Glutamatergic neuron (in vitro differentiated cells): ENCODE measurements around the gene HELB. TPM values are rescaled to one million over a fixed set of nuclear protein-coding genes. Genes with fewer than 3 reads are reported as not detected.

Experiments
- DNase-seq: peaks from one replicate; pipeline ENCODE4 v3.0.0; 2022
- H3K27ac Mint-ChIP-seq: one replicate; pipeline ENCODE4 v1.8.0; 2020; ENCODE audit warnings: mild to moderate bottlenecking, mixed read lengths, inconsistent platforms; ENCODE audit not compliant: unreplicated experiment
- H3K27me3 Mint-ChIP-seq: one replicate; pipeline ENCODE4 v1.8.0; 2020; ENCODE audit warnings: mild to moderate bottlenecking, moderate library complexity, mixed read lengths, inconsistent platforms; ENCODE audit not compliant: unreplicated experiment
- H3K36me3 Mint-ChIP-seq: one replicate; pipeline ENCODE4 v1.8.0; 2020; ENCODE audit warnings: mild to moderate bottlenecking, mixed read lengths, inconsistent platforms; ENCODE audit not compliant: unreplicated experiment
- H3K4me1 Mint-ChIP-seq: one replicate; pipeline ENCODE4 v1.8.0; 2020; ENCODE audit warnings: mild to moderate bottlenecking, low read depth, mixed read lengths, inconsistent platforms; ENCODE audit not compliant: unreplicated experiment
- H3K4me3 Mint-ChIP-seq: one replicate; pipeline ENCODE4 v1.8.0; 2020; ENCODE audit warnings: mild to moderate bottlenecking, mixed read lengths, inconsistent platforms; ENCODE audit not compliant: unreplicated experiment
- H3K9me3 Mint-ChIP-seq: one replicate; pipeline ENCODE4 v1.8.0; 2020; ENCODE audit warnings: mild to moderate bottlenecking, moderate library complexity, mixed read lengths, inconsistent platforms; ENCODE audit not compliant: unreplicated experiment
- total RNA-seq: library from RNA; stranded (reverse); fragmentation: NEBNext Ultra II Directional; extraction: Animal tissue kit (Norgen Biotek cat#: 25700); gene quantifications from one replicate; pipeline ENCODE4 v1.2.1, GENCODE V29; 2021; ENCODE audit not compliant: unreplicated experiment
- TF ChIP-seq, protein P1 (sequence below): fragments of 200-600 bp; sonication (generic); IDR thresholded peaks from one replicate; pipeline ENCODE4 v1.5.0; 2021; ENCODE audit not compliant: partially characterized antibody, unreplicated experiment

The HELB gene
- total RNA-seq, 1 donor from 2014 or later: 8.9 TPM

- Mint-ChIP-seq H3K9me3 (no peaks in the 10 kb centered on the region), H3K36me3 (no peaks in the 10 kb centered on the region), H3K27me3 (no peaks in the 10 kb centered on the region), H3K27ac (no peak overlapping the region), H3K4me3 (no peak overlapping the region), H3K4me1 (no peaks in the 10 kb centered on the region)
- no peak for DNase-seq
- TF ChIP-seq, protein P1, sequence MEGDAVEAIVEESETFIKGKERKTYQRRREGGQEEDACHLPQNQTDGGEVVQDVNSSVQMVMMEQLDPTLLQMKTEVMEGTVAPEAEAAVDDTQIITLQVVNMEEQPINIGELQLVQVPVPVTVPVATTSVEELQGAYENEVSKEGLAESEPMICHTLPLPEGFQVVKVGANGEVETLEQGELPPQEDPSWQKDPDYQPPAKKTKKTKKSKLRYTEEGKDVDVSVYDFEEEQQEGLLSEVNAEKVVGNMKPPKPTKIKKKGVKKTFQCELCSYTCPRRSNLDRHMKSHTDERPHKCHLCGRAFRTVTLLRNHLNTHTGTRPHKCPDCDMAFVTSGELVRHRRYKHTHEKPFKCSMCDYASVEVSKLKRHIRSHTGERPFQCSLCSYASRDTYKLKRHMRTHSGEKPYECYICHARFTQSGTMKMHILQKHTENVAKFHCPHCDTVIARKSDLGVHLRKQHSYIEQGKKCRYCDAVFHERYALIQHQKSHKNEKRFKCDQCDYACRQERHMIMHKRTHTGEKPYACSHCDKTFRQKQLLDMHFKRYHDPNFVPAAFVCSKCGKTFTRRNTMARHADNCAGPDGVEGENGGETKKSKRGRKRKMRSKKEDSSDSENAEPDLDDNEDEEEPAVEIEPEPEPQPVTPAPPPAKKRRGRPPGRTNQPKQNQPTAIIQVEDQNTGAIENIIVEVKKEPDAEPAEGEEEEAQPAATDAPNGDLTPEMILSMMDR: no peak
Measured at GRCh38 chr12:66321435-66321834, 19.1 kb downstream of the HELB start.

DNA sequence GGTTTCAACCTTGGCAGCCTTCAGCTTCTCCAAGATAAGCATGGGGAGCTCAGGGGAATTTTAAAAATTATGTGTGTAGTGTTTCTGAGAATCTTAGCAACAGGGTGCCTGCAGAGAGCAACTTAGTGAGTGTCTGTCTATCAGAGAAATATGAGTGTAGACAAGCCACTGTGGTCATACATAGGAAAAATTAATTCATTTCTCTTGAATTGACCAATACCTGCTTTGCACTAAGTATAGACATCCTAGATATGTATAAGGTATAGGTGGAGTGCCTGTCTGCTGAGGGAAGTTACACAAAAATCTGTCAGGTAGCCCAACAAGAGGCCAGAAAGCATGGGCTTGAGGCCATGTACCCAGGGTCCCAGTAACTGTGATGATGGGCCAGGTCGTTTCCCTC, 20.7 kb downstream of the HELB start:
- Mint-ChIP-seq H3K4me1 (no peaks in the 10 kb centered on the region), H3K27me3 (no peaks in the 10 kb centered on the region), H3K36me3 (no peaks in the 10 kb centered on the region), H3K4me3 (no peak overlapping the region), H3K27ac (no peak overlapping the region), H3K9me3 (no peaks in the 10 kb centered on the region)
- TF ChIP-seq, protein P1: no peak
- no peak for DNase-seq

DNA sequence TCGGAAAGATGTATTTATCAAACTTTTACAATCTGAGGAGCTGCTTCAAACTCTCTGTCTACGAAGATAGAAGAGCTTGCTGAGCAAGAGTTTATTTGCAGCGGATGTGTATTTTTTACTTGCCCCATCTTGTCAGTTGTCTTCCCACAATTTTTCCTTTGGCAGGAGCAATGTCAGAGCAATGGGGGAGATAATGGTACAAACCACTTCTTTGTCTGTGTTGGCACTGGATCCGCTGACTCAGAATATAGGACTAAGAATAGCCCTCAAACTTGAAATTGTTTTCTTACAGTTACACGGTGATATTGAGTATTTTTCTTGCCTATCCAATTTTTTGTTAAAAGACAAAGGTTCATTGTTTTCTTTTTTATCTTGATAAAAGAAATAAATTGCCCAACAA, 27.6 kb downstream of the HELB start:
- Mint-ChIP-seq H3K27ac (no peak overlapping the region), H3K9me3 (no peaks in the 10 kb centered on the region), H3K4me3 (no peak overlapping the region), H3K27me3 (peaks cover 1% of the 10 kb centered on the region), H3K36me3 (no peaks in the 10 kb centered on the region), H3K4me1 (no peaks in the 10 kb centered on the region)
- TF ChIP-seq, protein P1: no peak
- no peak for DNase-seq

DNA sequence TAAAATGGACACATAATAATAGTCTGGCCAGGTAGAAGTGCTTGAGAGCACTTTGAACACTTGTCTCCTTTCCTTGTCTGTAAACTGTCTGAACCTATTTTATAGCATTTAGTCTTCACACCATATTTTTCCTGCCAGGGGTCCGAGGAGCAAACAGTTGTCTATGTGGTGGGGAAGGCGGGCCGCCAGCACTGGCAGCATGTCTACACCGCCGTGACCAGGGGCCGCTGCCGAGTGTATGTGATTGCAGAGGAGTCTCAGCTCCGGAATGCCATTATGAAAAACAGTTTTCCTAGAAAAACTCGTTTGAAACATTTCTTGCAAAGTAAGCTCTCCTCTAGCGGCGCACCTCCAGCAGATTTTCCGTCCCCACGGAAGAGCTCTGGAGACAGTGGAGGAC, 28.7 kb downstream of the HELB start:
- H3K27ac Mint-ChIP-seq: no peak overlapping the region
- H3K4me3 Mint-ChIP-seq: no peak overlapping the region
- peaks cover 1% of the 10 kb centered on the region for H3K27me3 Mint-ChIP-seq
- H3K36me3 Mint-ChIP-seq: no peaks in the 10 kb centered on the region
- no peaks in the 10 kb centered on the region for H3K4me1 Mint-ChIP-seq
- H3K9me3 Mint-ChIP-seq: no peaks in the 10 kb centered on the region
- TF ChIP-seq, protein P1: no peak
- no peak for DNase-seq

- H3K36me3 Mint-ChIP-seq: no peaks in the 10 kb centered on the region
- H3K27ac Mint-ChIP-seq: no peak overlapping the region
Measured at GRCh38 chr12:66331814-66332213, 29.5 kb downstream of the HELB start.

More at GRCh38 chr12:66331814-66332213, 29.5 kb downstream of the HELB start:
- TF ChIP-seq, protein P1: no peak
- Mint-ChIP-seq H3K27me3 (peaks cover 1% of the 10 kb centered on the region), H3K4me1 (no peaks in the 10 kb centered on the region), H3K9me3 (no peaks in the 10 kb centered on the region), H3K4me3 (no peak overlapping the region)
- no peak for DNase-seq
